Vein endothelial cell (primary cell): ENCODE results near the gene GAGE2A. TPM values are rescaled to one million over a fixed set of nuclear protein-coding genes. Genes with fewer than 3 reads are reported as not detected.

Experiments used
- total RNA-seq: library from RNA; depleted of rRNA; stranded (reverse); fragments of >200 nt; gene quantifications from 2 replicates; pipeline ENCODE4 v1.2.3, GENCODE V29; 2012

GAGE2A gene, protein sequence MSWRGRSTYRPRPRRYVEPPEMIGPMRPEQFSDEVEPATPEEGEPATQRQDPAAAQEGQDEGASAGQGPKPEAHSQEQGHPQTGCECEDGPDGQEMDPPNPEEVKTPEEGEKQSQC
- total RNA-seq: not detected in 2 replicates

GRCh38 chrX:49589196-49589595, at the start of gene GAGE2A:
Gene GAGE2A, plus strand, starts transcription at chrX:49589496. Its CDS starts 1,155 bp downstream, at chrX:49590651.

GRCh38 chrX:49541433-49541832, 47.9 kb upstream of the GAGE2A start, which contains the start of gene GAGE12D:
Gene GAGE12D, plus strand, starts transcription at chrX:49541733. Its CDS starts 1,155 bp downstream, at chrX:49542888.

GRCh38 chrX:49550989-49551388, 38.3 kb upstream of the GAGE2A start, which contains the start of gene GAGE12E:
Gene GAGE12E, plus strand, starts transcription at chrX:49551289. Its CDS starts 1,155 bp downstream, at chrX:49552444.

GRCh38 chrX:49560542-49560941, 28.8 kb upstream of the GAGE2A start, which contains the start of gene GAGE12F:
Gene GAGE12F, plus strand, starts transcription at chrX:49560842. Its CDS starts 1,155 bp downstream, at chrX:49561997.

DNA sequence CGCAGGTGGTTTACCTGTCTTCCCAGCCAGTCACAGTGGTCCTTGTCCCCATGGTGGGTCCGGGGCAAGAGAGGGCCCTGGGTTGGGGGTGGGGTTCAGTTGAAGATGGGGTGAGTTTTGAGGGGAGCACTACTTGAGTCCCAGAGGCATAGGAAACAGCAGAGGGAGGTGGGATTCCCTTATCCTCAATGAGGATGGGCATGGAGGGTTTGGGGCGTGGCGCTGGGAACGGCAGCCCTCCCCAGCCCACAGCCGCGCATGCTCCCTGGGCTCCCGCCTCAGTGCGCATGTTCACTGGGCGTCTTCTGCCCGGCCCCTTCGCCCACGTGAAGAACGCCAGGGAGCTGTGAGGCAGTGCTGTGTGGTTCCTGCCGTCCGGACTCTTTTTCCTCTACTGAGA, 19.2 kb upstream of the GAGE2A start, which contains the start of gene GAGE12G:
TSS of gene GAGE12G (plus strand) at position 301 of the 400 bp plus-strand sequence. CDS start 1,155 bp downstream, outside the sequence.

DNA sequence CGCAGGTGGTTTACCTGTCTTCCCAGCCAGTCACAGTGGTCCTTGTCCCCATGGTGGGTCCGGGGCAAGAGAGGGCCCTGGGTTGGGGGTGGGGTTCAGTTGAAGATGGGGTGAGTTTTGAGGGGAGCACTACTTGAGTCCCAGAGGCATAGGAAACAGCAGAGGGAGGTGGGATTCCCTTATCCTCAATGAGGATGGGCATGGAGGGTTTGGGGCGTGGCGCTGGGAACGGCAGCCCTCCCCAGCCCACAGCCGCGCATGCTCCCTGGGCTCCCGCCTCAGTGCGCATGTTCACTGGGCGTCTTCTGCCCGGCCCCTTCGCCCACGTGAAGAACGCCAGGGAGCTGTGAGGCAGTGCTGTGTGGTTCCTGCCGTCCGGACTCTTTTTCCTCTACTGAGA, 9.6 kb upstream of the GAGE2A start, which contains the start of gene GAGE12H:
TSS of gene GAGE12H (plus strand) at position 301 of the 400 bp plus-strand sequence. CDS start 1,155 bp downstream, outside the sequence.

DNA sequence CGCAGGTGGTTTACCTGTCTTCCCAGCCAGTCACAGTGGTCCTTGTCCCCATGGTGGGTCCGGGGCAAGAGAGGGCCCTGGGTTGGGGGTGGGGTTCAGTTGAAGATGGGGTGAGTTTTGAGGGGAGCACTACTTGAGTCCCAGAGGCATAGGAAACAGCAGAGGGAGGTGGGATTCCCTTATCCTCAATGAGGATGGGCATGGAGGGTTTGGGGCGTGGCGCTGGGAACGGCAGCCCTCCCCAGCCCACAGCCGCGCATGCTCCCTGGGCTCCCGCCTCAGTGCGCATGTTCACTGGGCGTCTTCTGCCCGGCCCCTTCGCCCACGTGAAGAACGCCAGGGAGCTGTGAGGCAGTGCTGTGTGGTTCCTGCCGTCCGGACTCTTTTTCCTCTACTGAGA, 9.4 kb downstream of the GAGE2A start, which contains the start of gene GAGE1:
TSS of gene GAGE1 (plus strand) at position 301 of the 400 bp plus-strand sequence. CDS start 1,155 bp downstream, outside the sequence.

Other genes with a start within 250 kb of the GAGE2A start
- not detected in 2 replicates for gene GAGE12C, start 57.3 kb upstream of the GAGE2A start, total RNA-seq
- gene GAGE12D, start 47.8 kb upstream of the GAGE2A start, total RNA-seq: not detected in 2 replicates
- gene GAGE12E, start 38.2 kb upstream of the GAGE2A start, total RNA-seq: not detected in 2 replicates
- gene GAGE12F, start 28.7 kb upstream of the GAGE2A start, total RNA-seq: not detected in 2 replicates
- gene GAGE12G, start 19.1 kb upstream of the GAGE2A start, total RNA-seq: not detected in 2 replicates
- gene GAGE12H, start 9.5 kb upstream of the GAGE2A start, total RNA-seq: not detected in 2 replicates
- gene GAGE1, start 9.5 kb downstream of the GAGE2A start, total RNA-seq: not detected in 2 replicates
- gene PAGE1, start 106.5 kb downstream of the GAGE2A start, total RNA-seq: not detected in 2 replicates
- not detected in 2 replicates for gene PAGE4, start 239.8 kb downstream of the GAGE2A start, total RNA-seq